SK-N-SH (cell line): ENCODE results near the gene PDE8A. TPM values are rescaled to one million over a fixed set of nuclear protein-coding genes. Genes with fewer than 3 reads are reported as not detected.

Source experiments
- CTCF ChIA-PET: fragments of 300-600, 350-600 bp; formaldehyde crosslinking; extraction: SDS; loops from one replicate; lab custom pipeline; 2021; lab: Yijun Ruan, JAX
- POLR2A ChIA-PET: fragments of 350-600 bp; sonication (Branson Sonifier 250); formaldehyde crosslinking; extraction: SDS; loops from one replicate; lab custom pipeline; 2020; ENCODE audit warnings: antibody characterized with exemption, inconsistent platforms; lab: Yijun Ruan, JAX
- DNase-seq: peaks from one replicate; pipeline ENCODE4 v3.0.0; 2012
- H2AFZ ChIP-seq: fragments of 200-600 bp; sonication (generic); 2 replicates; pipeline ENCODE4 v1.8.1; 2016; ENCODE audit warnings: antibody characterized with exemption, mild to moderate bottlenecking, low read depth
- H3F3A ChIP-seq: fragments of 200-600 bp; sonication (generic); replicated peaks from 2 replicates; pipeline ENCODE3; 2016; ENCODE audit warnings: antibody characterized with exemption, mild to moderate bottlenecking; ENCODE audit not compliant: insufficient read depth
- H3K27ac ChIP-seq, 2 experiments: fragments of 200-500 bp in 1 of 2; fragments of 200-600 bp in 1 of 2; sonication (Bioruptor generic) in 1 of 2; sonication (generic), shearing (Covaris generic) in 1 of 2; 2 replicates each; pipeline versions ENCODE4 v1.5.1 to v1.6.1; 2014 to 2016; ENCODE audit warnings: low read depth in 2 of 2, inconsistent platforms in 1 of 2, low read length in 1 of 2, mild to moderate bottlenecking in 1 of 2, mixed read lengths in 1 of 2
- H3K27me3 ChIP-seq: fragments of 200-600 bp; sonication (generic), shearing (Covaris generic); 2 replicates; pipeline ENCODE4 v1.6.1; 2016; ENCODE audit warnings: mixed run types; ENCODE audit not compliant: insufficient read depth
- H3K36me3 ChIP-seq, 2 experiments: fragments of 200-500 bp in 1 of 2; fragments of 200-600 bp in 1 of 2; sonication (Bioruptor generic) in 1 of 2; sonication (generic) in 1 of 2; replicated peaks in 1 of 2; 2 replicates each; pipeline versions ENCODE3 to v1.5.1; 2014 to 2016; ENCODE audit warnings: low read length in 1 of 2, mild to moderate bottlenecking in 1 of 2; ENCODE audit not compliant: insufficient read depth in 2 of 2, control insufficient read depth in 1 of 2
- H3K4me1 ChIP-seq, 2 experiments: fragments of 200-500 bp in 1 of 2; fragments of 200-600 bp in 1 of 2; sonication (Bioruptor generic) in 1 of 2; sonication (generic), shearing (Covaris generic) in 1 of 2; 2 replicates each; pipeline versions ENCODE4 v1.5.1 to v1.6.1; 2014 to 2016; ENCODE audit warnings: low read depth in 1 of 2, low read length in 1 of 2, mixed run types in 1 of 2; ENCODE audit not compliant: insufficient read depth in 2 of 2, control insufficient read depth in 1 of 2
- H3K4me2 ChIP-seq: fragments of 200-600 bp; sonication (generic), shearing (Covaris generic); 2 replicates; pipeline ENCODE4 v1.6.1; 2017; ENCODE audit warnings: mixed run types
- H3K4me3 ChIP-seq, 2 experiments: fragments of 200-500 bp in 1 of 2; fragments of 200-600 bp in 1 of 2; sonication (Bioruptor generic) in 1 of 2; sonication (generic), shearing (Covaris generic) in 1 of 2; 2 replicates each; pipeline versions ENCODE4 v1.5.1 to v1.8.1; 2014 to 2016; ENCODE audit warnings: low read depth in 2 of 2, inconsistent platforms in 1 of 2, low read length in 1 of 2, mild to moderate bottlenecking in 1 of 2, mixed read lengths in 1 of 2, moderate library complexity in 1 of 2
- H3K79me2 ChIP-seq: fragments of 200-600 bp; sonication (generic); 2 replicates; pipeline ENCODE4 v1.8.1; 2017; ENCODE audit warnings: mild to moderate bottlenecking; ENCODE audit not compliant: insufficient read depth
- H3K9ac ChIP-seq: fragments of 200-600 bp; sonication (generic); 2 replicates; pipeline ENCODE4 v1.6.1; 2017; ENCODE audit warnings: mixed run types
- H3K9me2 ChIP-seq: fragments of 200-600 bp; sonication (generic); 2 replicates; pipeline ENCODE4 v1.6.1; 2017; ENCODE audit warnings: mixed run types
- H3K9me3 ChIP-seq: fragments of 200-600 bp; sonication (generic); 2 replicates; pipeline ENCODE4 v1.6.1; 2017; ENCODE audit warnings: mixed run types, mild to moderate bottlenecking, moderate library complexity
- H4K20me1 ChIP-seq: fragments of 200-600 bp; sonication (generic); 2 replicates; pipeline ENCODE4 v1.6.1; 2017; ENCODE audit warnings: mild to moderate bottlenecking, mixed run types; ENCODE audit not compliant: insufficient read depth
- CHD2 ChIP-seq: fragments of 150-350 bp; IDR thresholded peaks from 2 replicates; pipeline ENCODE4 v1.6.1; 2018; ENCODE audit warnings: low read length; ENCODE audit not compliant: partially characterized antibody
- EZH2phosphoT487 ChIP-seq: fragments of 200-600 bp; sonication (generic); IDR thresholded peaks from 2 replicates; pipeline ENCODE4 v1.6.1; 2017; ENCODE audit warnings: low read depth, mixed run types, mild to moderate bottlenecking, antibody characterized with exemption, moderate library complexity, borderline replicate concordance
- FOSL2 ChIP-seq: IDR thresholded peaks from 2 replicates; pipeline ENCODE4 v1.4.0; 2012; ENCODE audit warnings: low read depth, mild to moderate bottlenecking, moderate library complexity, borderline replicate concordance
- FOXJ3 ChIP-seq: sonication (generic); formaldehyde crosslinking; IDR thresholded peaks from 2 replicates; pipeline ENCODE4 v1.5.1; 2020; ENCODE audit warnings: mild to moderate bottlenecking, missing genetic modification reagents
- MXI1 ChIP-seq: IDR thresholded peaks from 2 replicates; pipeline ENCODE4 v1.6.1; 2012; ENCODE audit warnings: mild to moderate bottlenecking, low read depth, low read length, improper control_type of control experiment
- PBX3 ChIP-seq: IDR thresholded peaks from 2 replicates; pipeline ENCODE4; 2012
- POLR2AphosphoS5 ChIP-seq: IDR thresholded peaks from 2 replicates; pipeline ENCODE4 v1.6.1; 2012; ENCODE audit warnings: low read depth, low read length
- RXRA ChIP-seq: IDR thresholded peaks from 2 replicates; pipeline ENCODE4 v1.4.0; 2012; ENCODE audit warnings: low read depth, mild to moderate bottlenecking, borderline replicate concordance
- USF1 ChIP-seq: IDR thresholded peaks from 2 replicates; pipeline ENCODE4 v1.4.0; 2012; ENCODE audit warnings: low read depth, borderline replicate concordance
- ZBTB33 ChIP-seq: IDR thresholded peaks from 2 replicates; pipeline ENCODE4 v1.4.0; 2012; ENCODE audit warnings: low read depth, borderline replicate concordance
- WGBS: methylation state at CpG from one replicate; pipeline ENCODE4 v1.1.6; 2017; ENCODE audit warnings: low lambda C conversion rate; 5-methylcytosine and 5-hydroxymethylcytosine counted together
- polyA plus RNA-seq, 3 experiments: library from polyadenylated mRNA; depleted of rRNA; stranded (reverse); fragments of >200 nt; gene quantifications; 2 replicates each; pipeline ENCODE4 v1.2.3, GENCODE V29; 2012

PDE8A gene
- polyA plus RNA-seq, 1 of the 3 experiments (the other 2 are of a cell fraction): 13.4 TPM

- H3K9me3 ChIP-seq: no peaks in the 10 kb centered on the region
- 90% methylated on average over 4 of the region's 4 CpGs for WGBS
- no peaks in the 10 kb centered on the region for H4K20me1 ChIP-seq
- H3K79me2 ChIP-seq: no peaks in the 10 kb centered on the region
- no peak overlapping the region for H3K27ac ChIP-seq
- no peak overlapping the region for H2AFZ ChIP-seq
- no peak overlapping the region for H3K4me3 ChIP-seq
- no peaks in the 10 kb centered on the region for H3K4me1 ChIP-seq
- H3K27me3 ChIP-seq: no peaks in the 10 kb centered on the region
- TF ChIP-seq FOSL2 (peak; percentile 15; the same call in 1 of the 2 replicates), POLR2AphosphoS5 (no peak)
- H3K9me2 ChIP-seq: 0 out of 2 replicates have a peak, but pooled peaks cover 3% of the 10 kb centered on the region
- no peak overlapping the region for H3K9ac ChIP-seq
- CTCF ChIA-PET: no interaction called here
- peaks cover 19 to 44% of the 10 kb centered on the region in 2 experiments for H3K36me3 ChIP-seq
- no peak overlapping the region for H3K4me2 ChIP-seq
- POLR2A ChIA-PET: no interaction called here
- DNase-seq: no peak
- no peaks in the 10 kb centered on the region for H3F3A ChIP-seq
Observed at GRCh38 chr15:85125056-85125661, 143.5 kb downstream of the PDE8A start.

- TF ChIP-seq FOXJ3 (CRISPR knock-in tag): no peak
- no peak for TF ChIP-seq CHD2
- no peak for TF ChIP-seq USF1
- TF ChIP-seq PBX3: no peak
- no peak for TF ChIP-seq RXRA
- no peak for TF ChIP-seq MXI1
- TF ChIP-seq ZBTB33: no peak
- no peak for TF ChIP-seq EZH2phosphoT487
- Histone ChIP-seq H3K4me2 (no peak overlapping the region), H3F3A (no peaks in the 10 kb centered on the region), H3K9me2 (0 out of 2 replicates have a peak, but pooled peaks cover 3% of the 10 kb centered on the region), H3K4me1 (no peaks in the 10 kb centered on the region), H3K4me3 (no peak overlapping the region), H3K36me3 (peaks cover 12 to 59% of the 10 kb centered on the region in 2 experiments), H3K9ac (no peak overlapping the region), H3K79me2 (no peaks in the 10 kb centered on the region), H3K9me3 (0 out of 2 replicates have a peak, but pooled peaks cover 6% of the 10 kb centered on the region), H4K20me1 (no peaks in the 10 kb centered on the region), H3K27ac (no peak overlapping the region), H3K27me3 (no peaks in the 10 kb centered on the region), H2AFZ (no peak overlapping the region)
- no peak for DNase-seq
- ChIA-PET POLR2A (no interaction called here), CTCF (no interaction called here)
Observed at GRCh38 chr15:85128621-85129020, 147.0 kb downstream of the PDE8A start.
